CD4-positive, alpha-beta memory T cell (primary cell): ENCODE data around the gene CIB2. TPM values are rescaled to one million over a fixed set of nuclear protein-coding genes. Genes with fewer than 3 reads are reported as not detected.

Source experiments
- CTCF ChIA-PET: fragments of 350-600 bp; sonication (Branson Sonifier 250); formaldehyde crosslinking; loops from one replicate; lab custom pipeline; 2021; ENCODE audit warnings: inconsistent platforms; ENCODE audit not compliant: partially characterized antibody; lab: Charles Lee
- POLR2A ChIA-PET: fragments of 350-600 bp; sonication (Branson Sonifier 250); formaldehyde crosslinking; loops from one replicate; lab custom pipeline; 2021; ENCODE audit not compliant: partially characterized antibody; lab: Charles Lee
- DNase-seq, 5 donors: peaks; one replicate each; pipeline versions ENCODE4 v3.0.0 to v3.0.0-alpha.2; 2020 to 2022; ENCODE audit warnings: mixed read lengths in 1 of 5
- H3K27ac ChIP-seq: one replicate; pipeline ENCODE4 v1.7.0; 2013; ENCODE audit warnings: low read depth, low read length
- H3K27me3 ChIP-seq: 2 replicates; pipeline ENCODE4 v1.7.0; 2013; ENCODE audit warnings: mild to moderate bottlenecking, low read length, moderate library complexity; ENCODE audit not compliant: insufficient read depth
- H3K36me3 ChIP-seq: 2 replicates; pipeline ENCODE4 v1.7.0; 2013; ENCODE audit warnings: mild to moderate bottlenecking, low read length, moderate library complexity; ENCODE audit not compliant: insufficient read depth
- H3K4me1 ChIP-seq: 2 replicates; pipeline ENCODE4 v1.7.0; 2013; ENCODE audit warnings: mild to moderate bottlenecking, low read length, moderate library complexity; ENCODE audit not compliant: insufficient read depth
- H3K4me3 ChIP-seq, 2 donors: one replicate each; pipeline ENCODE4 v1.7.0; 2013; ENCODE audit warnings: low read length in 2 of 2, mild to moderate bottlenecking in 1 of 2
- H3K9me3 ChIP-seq, 2 donors: one replicate each; pipeline ENCODE4 v1.7.0; 2013; ENCODE audit warnings: low read length in 2 of 2, control low read depth in 1 of 2; ENCODE audit not compliant: control insufficient read depth in 1 of 2
- H3K27ac Mint-ChIP-seq, 7 donors: one replicate each; pipeline ENCODE4 v1.8.0; 2020 to 2021; ENCODE audit warnings: mixed read lengths in 7 of 7, mild to moderate bottlenecking in 6 of 7, inconsistent platforms in 3 of 7, moderate library complexity in 3 of 7
- H3K27me3 Mint-ChIP-seq, 2 donors: one replicate each; pipeline ENCODE4 v1.8.0; 2020 to 2021; ENCODE audit warnings: mixed read lengths in 2 of 2
- H3K36me3 Mint-ChIP-seq, 2 donors: one replicate each; pipeline ENCODE4 v1.8.0; 2020 to 2021; ENCODE audit warnings: mixed read lengths in 2 of 2, inconsistent platforms in 1 of 2, mild to moderate bottlenecking in 1 of 2
- H3K4me1 Mint-ChIP-seq, 4 donors: one replicate each; pipeline ENCODE4 v1.8.0; 2020 to 2021; ENCODE audit warnings: mixed read lengths in 4 of 4, mild to moderate bottlenecking in 1 of 4
- H3K4me3 Mint-ChIP-seq, 8 donors: one replicate each; pipeline ENCODE4 v1.8.0; 2020 to 2021; ENCODE audit warnings: mixed read lengths in 8 of 8, mild to moderate bottlenecking in 7 of 8, moderate library complexity in 6 of 8, inconsistent platforms in 3 of 8
- H3K9me3 Mint-ChIP-seq, 8 donors: one replicate each; pipeline ENCODE4 v1.8.0; 2020 to 2021; ENCODE audit warnings: mixed read lengths in 8 of 8, mild to moderate bottlenecking in 5 of 8, inconsistent platforms in 3 of 8, moderate library complexity in 1 of 8
- intact Hi-C: fragments of 100-400 bp; cut with micrococcal nuclease; formaldehyde crosslinking; loops from one replicate; pipeline ENCODE4 v1.15.1; 2023
- polyA plus RNA-seq, 2 donors: library from polyadenylated mRNA; unstranded; fragments of 300-500 nt; fragmentation: Illumina TruSeq; gene quantifications; one replicate each; pipeline ENCODE4 v1.2.3, GENCODE V29; 2021
- total RNA-seq, 2 experiments: library from RNA; stranded (reverse); gene quantifications; one replicate each; pipeline ENCODE4 v1.2.3, GENCODE V29; 2021

CIB2 gene
- total and polyA plus RNA-seq, 4 experiments from 2014 or later: 0.56 to 2.2 (median 1.4) TPM

DNA sequence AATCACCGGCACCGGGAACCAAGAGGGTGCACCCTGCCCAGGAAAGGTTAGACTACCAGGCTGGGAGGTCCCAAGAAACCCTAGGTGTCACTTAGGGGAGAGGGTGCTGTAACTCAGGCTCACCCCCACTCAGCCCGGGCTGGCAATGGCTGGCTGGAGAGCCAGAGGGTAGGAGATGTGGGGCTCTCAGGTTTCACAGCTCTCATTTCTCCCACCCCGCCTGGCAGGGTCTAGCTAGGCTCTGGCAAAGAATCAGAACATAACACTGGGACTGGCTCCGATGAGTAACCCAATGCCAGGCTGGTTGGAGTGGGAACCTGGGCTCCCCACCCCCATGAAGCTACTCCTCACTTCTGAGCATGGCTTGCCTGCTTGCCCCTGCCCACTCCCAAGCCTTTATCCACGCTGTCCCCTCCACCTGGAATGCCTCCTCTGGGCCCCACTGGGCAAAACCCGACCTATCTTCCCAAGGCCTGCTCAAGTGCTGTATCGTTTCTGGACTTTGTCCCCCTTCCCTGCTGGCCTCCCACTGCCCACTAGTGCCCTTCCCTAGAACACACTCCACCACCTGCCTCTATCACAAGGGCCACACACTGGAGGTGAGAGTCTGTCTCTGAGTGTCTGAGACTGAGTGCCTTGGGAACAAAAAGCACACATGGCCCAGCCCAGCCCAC lies 2.0 kb downstream of the CIB2 start:
- peak overlapping the region; percentile 82 to 95 (median 86) for H3K27ac Mint-ChIP-seq
- H3K4me3 ChIP-seq: no peak overlapping the region
- H3K4me1 Mint-ChIP-seq: peaks cover 7 to 30% (median 20%) of the 10 kb centered on the region in 4 donors
- H3K36me3 Mint-ChIP-seq: no peaks in the 10 kb centered on the region
- peaks cover 12% of the 10 kb centered on the region for H3K4me1 ChIP-seq
- H3K27me3 ChIP-seq: no peaks in the 10 kb centered on the region
- intact Hi-C loops: no loop called here
- ChIA-PET CTCF (interaction anchor here (1.0 to 3.9 kb wide), 3 partner anchors 13 to 67 kb away, joined by 4 to 74 read pairs (median 9); no protein-coding TSS in a partner anchor), POLR2A (no interaction called here)
- no peak overlapping the region for H3K27ac ChIP-seq
- DNase-seq: no peak
- H3K4me3 Mint-ChIP-seq: peak overlapping the region in 1 of 8 donors; percentile 15
- no peaks in the 10 kb centered on the region for H3K36me3 ChIP-seq
- no peaks in the 10 kb centered on the region for H3K9me3 Mint-ChIP-seq
- H3K27me3 Mint-ChIP-seq: no peaks in the 10 kb centered on the region
- no peaks in the 10 kb centered on the region for H3K9me3 ChIP-seq

DNA sequence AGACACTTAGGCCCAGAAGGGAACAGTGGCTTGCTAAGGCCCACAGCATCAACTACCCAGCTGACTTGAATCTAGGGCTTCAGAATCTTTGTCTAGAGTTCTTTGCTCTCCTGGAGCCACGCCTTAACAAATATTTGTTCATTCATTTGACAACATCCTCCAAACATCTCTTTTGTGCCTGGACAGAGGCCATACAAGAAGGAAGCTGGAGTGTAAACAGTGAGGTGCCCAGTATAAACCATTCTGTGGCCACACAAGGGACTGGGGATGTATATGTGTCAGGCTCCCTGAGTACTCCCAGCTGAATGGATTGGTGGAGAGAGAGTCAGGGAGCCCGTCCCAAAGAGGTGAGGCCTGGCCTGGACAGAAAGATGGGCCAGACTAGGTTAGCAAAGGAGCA lies 3.4 kb downstream of the CIB2 start:
- Histone ChIP-seq H3K27me3 (no peaks in the 10 kb centered on the region), H3K9me3 (no peaks in the 10 kb centered on the region), H3K4me1 (peaks cover 12% of the 10 kb centered on the region), H3K27ac (no peak overlapping the region), H3K4me3 (no peak overlapping the region), H3K36me3 (no peaks in the 10 kb centered on the region)
- POLR2A ChIA-PET: no interaction called here
- Mint-ChIP-seq H3K27me3 (no peaks in the 10 kb centered on the region), H3K4me1 (peaks cover 7 to 28% (median 16%) of the 10 kb centered on the region in 4 donors), H3K36me3 (no peaks in the 10 kb centered on the region), H3K27ac (peak overlapping the region in 5 of 7 donors; percentile 9 to 91 (median 81)), H3K9me3 (no peaks in the 10 kb centered on the region), H3K4me3 (peak overlapping the region in 1 of 8 donors; percentile 70)
- intact Hi-C loops: no loop called here
- no peak for DNase-seq
- CTCF ChIA-PET: interaction anchor here (1.5 to 2.9 kb wide), 3 partner anchors 19 to 111 kb away, joined by 3 to 9 read pairs (median 8); no protein-coding TSS in a partner anchor

DNA sequence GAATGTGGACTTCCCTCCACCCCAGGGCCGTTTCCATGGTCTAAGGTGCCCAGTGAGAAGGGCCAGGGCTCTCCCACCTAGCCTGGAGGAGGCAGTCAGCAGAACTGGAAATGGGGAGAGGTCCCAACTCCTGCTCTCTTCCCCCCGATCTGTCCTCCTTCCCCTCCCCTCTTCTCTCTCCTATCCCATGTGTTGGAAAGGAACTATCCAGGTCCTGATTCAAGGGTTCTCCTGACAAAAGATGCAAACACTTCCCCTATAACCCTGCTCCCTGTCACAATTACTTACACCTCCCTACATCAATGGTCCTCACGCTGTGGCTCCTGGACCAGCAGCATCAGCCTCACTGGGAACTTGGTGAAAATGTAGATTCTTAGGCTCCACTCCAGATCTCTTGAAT lies 6.0 kb downstream of the CIB2 start:
- intact Hi-C loops: no loop called here
- no peaks in the 10 kb centered on the region for H3K36me3 Mint-ChIP-seq
- Histone ChIP-seq H3K4me3 (no peak overlapping the region), H3K36me3 (no peaks in the 10 kb centered on the region), H3K27me3 (no peaks in the 10 kb centered on the region), H3K9me3 (no peaks in the 10 kb centered on the region), H3K27ac (no peak overlapping the region), H3K4me1 (no peaks in the 10 kb centered on the region)
- peak overlapping the region in 1 of 7 donors; percentile 71 for H3K27ac Mint-ChIP-seq
- CTCF ChIA-PET: interaction anchor here (1.3 to 2.3 kb wide), 2 partner anchors 12 to 17 kb away, joined by 7 read pairs; no protein-coding TSS in a partner anchor
- peaks cover 3 to 11% (median 4%) of the 10 kb centered on the region in 4 donors for H3K4me1 Mint-ChIP-seq
- no peaks in the 10 kb centered on the region for H3K27me3 Mint-ChIP-seq
- DNase-seq: no peak
- no peaks in the 10 kb centered on the region for H3K9me3 Mint-ChIP-seq
- no peak overlapping the region for H3K4me3 Mint-ChIP-seq
- POLR2A ChIA-PET: no interaction called here

DNA sequence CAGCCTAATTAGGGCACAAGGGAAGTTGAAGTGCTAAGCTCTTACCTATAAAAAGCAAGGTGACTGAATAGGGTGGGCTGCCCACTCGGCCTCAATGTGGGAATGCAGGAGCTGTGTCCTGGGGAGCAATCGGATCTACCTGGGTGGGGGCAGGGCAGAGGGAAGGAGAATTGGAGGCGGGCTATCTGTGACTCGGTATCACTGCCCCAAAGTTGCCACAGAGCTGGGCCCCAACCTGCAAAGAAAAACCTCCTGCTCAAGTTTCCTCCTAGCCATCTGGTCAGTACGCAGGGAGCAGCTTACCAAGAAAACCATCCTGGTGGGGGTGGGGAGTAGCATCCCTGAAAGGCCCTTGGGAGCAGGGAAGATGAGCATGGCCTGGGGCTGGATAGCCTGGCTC lies 10.7 kb downstream of the CIB2 start:
- H3K4me3 Mint-ChIP-seq: no peak overlapping the region
- POLR2A ChIA-PET: no interaction called here
- no peaks in the 10 kb centered on the region for H3K4me1 ChIP-seq
- no peaks in the 10 kb centered on the region for H3K4me1 Mint-ChIP-seq
- H3K27ac ChIP-seq: no peak overlapping the region
- no peaks in the 10 kb centered on the region for H3K36me3 Mint-ChIP-seq
- H3K27ac Mint-ChIP-seq: no peak overlapping the region
- CTCF ChIA-PET: interaction anchor here (0.9 to 1.7 kb wide), 3 partner anchors 8 to 74 kb away, joined by 3 to 4 read pairs (median 4); no protein-coding TSS in a partner anchor
- H3K9me3 Mint-ChIP-seq: no peaks in the 10 kb centered on the region
- H3K4me3 ChIP-seq: no peak overlapping the region
- no peaks in the 10 kb centered on the region for H3K36me3 ChIP-seq
- no peaks in the 10 kb centered on the region for H3K27me3 Mint-ChIP-seq
- DNase-seq: no peak
- intact Hi-C loops: no loop called here
- H3K27me3 ChIP-seq: no peaks in the 10 kb centered on the region
- H3K9me3 ChIP-seq: no peaks in the 10 kb centered on the region

DNA sequence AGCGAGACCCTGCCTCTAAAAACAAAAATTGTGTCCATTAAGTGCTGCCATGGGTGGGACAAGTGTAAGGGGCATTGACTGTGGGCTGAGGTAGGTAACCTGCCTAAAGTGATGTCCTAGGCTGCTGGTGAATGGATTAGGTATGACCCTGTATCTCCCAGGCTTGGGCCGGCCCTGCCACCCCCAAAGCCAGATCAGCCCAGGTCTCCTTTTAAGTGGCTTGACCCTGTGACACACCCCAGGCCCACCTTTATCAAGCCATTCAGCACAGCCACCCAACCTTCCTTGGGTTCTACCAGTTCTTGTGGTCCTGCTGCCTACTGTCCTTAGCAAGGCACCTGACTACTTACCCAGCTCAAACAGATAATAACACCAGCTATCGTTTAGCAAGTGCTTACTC lies 18.7 kb downstream of the CIB2 start:
- no peak for DNase-seq
- Mint-ChIP-seq H3K9me3 (no peaks in the 10 kb centered on the region), H3K4me1 (peaks cover 0 to 4% (median 2%) of the 10 kb centered on the region in 4 donors), H3K27me3 (peaks cover 0 to 1% of the 10 kb centered on the region in 2 donors), H3K27ac (no peak overlapping the region), H3K36me3 (no peaks in the 10 kb centered on the region), H3K4me3 (no peak overlapping the region)
- peaks cover 3% of the 10 kb centered on the region for H3K4me1 ChIP-seq
- no peaks in the 10 kb centered on the region for H3K9me3 ChIP-seq
- intact Hi-C loops: loop anchor here (5.0 kb wide), 1 partner anchor 600 kb away; no protein-coding TSS in a partner anchor
- CTCF ChIA-PET: interaction anchor here (0.7 to 12.8 kb wide), 24 partner anchors 8 to 155 kb away, joined by 3 to 236 read pairs (median 5); partner anchors contain the start of genes CIB2 and TBC1D2B
- H3K36me3 ChIP-seq: no peaks in the 10 kb centered on the region
- H3K27me3 ChIP-seq: no peaks in the 10 kb centered on the region
- POLR2A ChIA-PET: interaction anchor here (0.6 kb wide), 2 partner anchors 86 to 144 kb away, joined by 3 to 4 read pairs; no protein-coding TSS in a partner anchor
- H3K27ac ChIP-seq: no peak overlapping the region
- H3K4me3 ChIP-seq: no peak overlapping the region

DNA sequence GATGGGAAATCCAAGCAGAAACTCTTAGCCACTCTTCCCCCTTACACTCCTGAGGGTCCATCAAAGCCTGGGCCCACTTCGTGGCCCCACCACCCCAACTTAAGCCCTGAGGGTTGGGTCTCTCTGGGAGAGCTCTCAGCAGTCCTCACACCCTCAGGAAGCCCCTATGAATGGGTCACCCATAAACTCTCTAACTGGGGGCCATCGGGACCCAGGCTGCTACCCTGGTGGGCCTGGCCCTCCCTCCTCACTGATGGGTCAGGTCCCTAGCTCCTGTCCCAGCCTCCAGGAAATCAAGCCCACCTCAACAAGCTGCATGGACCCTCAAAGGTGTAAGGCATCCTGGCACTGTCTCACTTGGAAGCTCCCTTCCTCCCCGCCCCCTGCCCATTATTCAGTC lies 19.5 kb downstream of the CIB2 start:
- intact Hi-C loops: loop anchor here (5.0 kb wide), 1 partner anchor 601 kb away; no protein-coding TSS in a partner anchor
- no peaks in the 10 kb centered on the region for H3K36me3 Mint-ChIP-seq

DNA sequence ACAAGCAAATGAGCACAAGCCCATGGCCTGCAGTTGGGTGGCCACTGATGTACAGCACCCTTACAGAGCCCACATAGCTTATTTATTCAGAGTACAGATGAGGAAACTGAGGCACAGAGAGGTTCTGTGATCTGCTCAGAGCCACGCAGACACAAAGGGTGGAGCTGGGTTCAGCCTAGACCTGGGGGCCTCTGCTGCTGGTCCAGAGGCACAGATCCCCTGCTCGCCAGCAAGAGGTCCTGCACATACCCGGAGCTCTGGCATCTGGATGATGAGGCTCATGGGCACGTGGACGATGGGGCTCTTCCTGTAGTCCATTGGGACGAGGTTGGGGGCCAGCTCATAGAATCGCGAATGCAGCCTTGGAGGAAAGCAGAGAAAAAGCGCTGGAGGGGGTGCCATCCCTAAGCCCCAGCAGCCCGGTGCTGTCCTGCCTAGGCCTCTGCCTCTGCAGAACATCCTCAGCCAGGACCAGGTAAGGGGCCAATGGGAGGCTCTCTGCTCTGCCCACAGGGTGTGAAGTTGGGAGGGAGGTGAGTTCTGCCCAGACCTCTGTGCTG lies 20.2 kb downstream of the CIB2 start:
- Histone ChIP-seq H3K27me3 (no peaks in the 10 kb centered on the region), H3K4me1 (peaks cover 9% of the 10 kb centered on the region), H3K4me3 (no peak overlapping the region), H3K27ac (no peak overlapping the region), H3K36me3 (no peaks in the 10 kb centered on the region), H3K9me3 (no peaks in the 10 kb centered on the region)
- intact Hi-C loops: loop anchor here (5.0 kb wide), 1 partner anchor 601 kb away; no protein-coding TSS in a partner anchor
- ChIA-PET CTCF (interaction anchor here (1.2 to 12.8 kb wide), 14 partner anchors 14 to 200 kb away, joined by 4 to 236 read pairs (median 30); partner anchors contain the start of gene CIB2), POLR2A (no interaction called here)
- no peak overlapping the region for H3K27ac Mint-ChIP-seq
- H3K4me3 Mint-ChIP-seq: no peak overlapping the region
- no peaks in the 10 kb centered on the region for H3K9me3 Mint-ChIP-seq
- DNase-seq: no peak
- peaks cover 0 to 1% of the 10 kb centered on the region in 2 donors for H3K27me3 Mint-ChIP-seq
- peaks cover 2 to 16% (median 7%) of the 10 kb centered on the region in 4 donors for H3K4me1 Mint-ChIP-seq
- H3K36me3 Mint-ChIP-seq: no peaks in the 10 kb centered on the region

More for the DNA sequence above, 19.5 kb downstream of the CIB2 start:
- H3K27ac ChIP-seq: no peak overlapping the region
- Mint-ChIP-seq H3K4me3 (no peak overlapping the region), H3K4me1 (peaks cover 0 to 8% (median 2%) of the 10 kb centered on the region in 4 donors), H3K27ac (no peak overlapping the region), H3K27me3 (peaks cover 0 to 1% of the 10 kb centered on the region in 2 donors), H3K9me3 (no peaks in the 10 kb centered on the region)
- no peaks in the 10 kb centered on the region for H3K27me3 ChIP-seq
- no peak for DNase-seq
- H3K4me3 ChIP-seq: no peak overlapping the region
- H3K36me3 ChIP-seq: no peaks in the 10 kb centered on the region
- H3K4me1 ChIP-seq: peaks cover 3% of the 10 kb centered on the region
- H3K9me3 ChIP-seq: no peaks in the 10 kb centered on the region
- POLR2A ChIA-PET: no interaction called here
- CTCF ChIA-PET: interaction anchor here (0.7 to 12.8 kb wide), 21 partner anchors 10 to 201 kb away, joined by 3 to 236 read pairs (median 5); partner anchors contain the start of genes CIB2 and TBC1D2B
